ENCODE results near the gene EGFR.
A peak's percentile ranks its signal among the peaks of the same experiment; 100 is the strongest.

EGFR gene

GRCh38 chr7:55254596-55255495, 236.0 kb downstream of the EGFR start:
- H3K79me2 ChIP-seq (ENCODE audit: insufficient read depth, low read length): no peaks in the 10 kb centered on the region

GRCh38 chr7:55255496-55256445, 237.0 kb downstream of the EGFR start:
- no peaks in the 10 kb centered on the region for H3K4me1 ChIP-seq (ENCODE audit: insufficient read depth, low read length)
- no peak overlapping the region for H3K4me2 ChIP-seq (ENCODE audit: insufficient read depth, low read length)
- H3K27ac ChIP-seq (ENCODE audit: low read length): no peak overlapping the region
- DNase-seq (peak; percentile 40), ATAC-seq (ENCODE audit: insufficient read depth, low read depth) (peak; percentile 81)
- no peaks in the 10 kb centered on the region for H3K79me2 ChIP-seq (ENCODE audit: insufficient read depth, low read length)
- H4K20me1 ChIP-seq (ENCODE audit: insufficient read depth, low read length): no peaks in the 10 kb centered on the region
- H3K27me3 ChIP-seq (ENCODE audit: insufficient read depth, low read length, poor library complexity): no peaks in the 10 kb centered on the region
- H3K36me3 ChIP-seq (ENCODE audit: insufficient read depth, low read length): no peaks in the 10 kb centered on the region
- H3K9ac ChIP-seq (ENCODE audit: low read depth, low read length): no peak overlapping the region
- no peak overlapping the region for H2AFZ ChIP-seq (ENCODE audit: low read depth, low read length)
- no peak overlapping the region for H3K4me3 ChIP-seq (ENCODE audit: low read depth in 1 of 2, low read length in 2 of 2)
- TF ChIP-seq CTCF (IDR thresholded peaks at IDR 0.05; ENCODE audit: borderline replicate concordance, extremely low read depth, low read length, poor library complexity, severe bottlenecking): peak; percentile 76
- TF ChIP-seq EZH2 (IDR thresholded peaks at IDR 0.05; ENCODE audit: borderline replicate concordance, low read depth, low read length, severe bottlenecking): no peak
- H3K9me3 ChIP-seq (ENCODE audit: insufficient read depth, low read length, severe bottlenecking): no peaks in the 10 kb centered on the region

More at GRCh38 chr7:55254596-55255495, 236.0 kb downstream of the EGFR start:
- H3K4me2 ChIP-seq (ENCODE audit: insufficient read depth, low read length): no peak overlapping the region
- H3K4me1 ChIP-seq (ENCODE audit: insufficient read depth, low read length): no peaks in the 10 kb centered on the region
- no peak overlapping the region for H2AFZ ChIP-seq (ENCODE audit: low read depth, low read length)
- no peak overlapping the region for H3K9ac ChIP-seq (ENCODE audit: low read depth, low read length)
- DNase-seq (no peak), ATAC-seq (ENCODE audit: insufficient read depth, low read depth) (0 out of 3 replicates have a peak, but pooled peaks have one; percentile 24)
- no peaks in the 10 kb centered on the region for H3K36me3 ChIP-seq (ENCODE audit: insufficient read depth, low read length)
- H3K27ac ChIP-seq (ENCODE audit: low read length): no peak overlapping the region
- TF ChIP-seq EZH2 (IDR thresholded peaks at IDR 0.05; ENCODE audit: borderline replicate concordance, low read depth, low read length, severe bottlenecking) (no peak), CTCF (IDR thresholded peaks at IDR 0.05; ENCODE audit: borderline replicate concordance, extremely low read depth, low read length, poor library complexity, severe bottlenecking) (peak; percentile 36)
- no peak overlapping the region for H3K4me3 ChIP-seq (ENCODE audit: low read depth in 1 of 2, low read length in 2 of 2)
- H3K9me3 ChIP-seq (ENCODE audit: insufficient read depth, low read length, severe bottlenecking): no peaks in the 10 kb centered on the region
- H4K20me1 ChIP-seq (ENCODE audit: insufficient read depth, low read length): no peaks in the 10 kb centered on the region
- H3K27me3 ChIP-seq (ENCODE audit: insufficient read depth, low read length, poor library complexity): no peaks in the 10 kb centered on the region

- TF ChIP-seq EZH2 (IDR thresholded peaks at IDR 0.05; ENCODE audit: borderline replicate concordance, low read depth, low read length, severe bottlenecking): no peak
- no peak for TF ChIP-seq CTCF (IDR thresholded peaks at IDR 0.05; ENCODE audit: borderline replicate concordance, extremely low read depth, low read length, poor library complexity, severe bottlenecking)
- DNase-seq (no peak), ATAC-seq (ENCODE audit: insufficient read depth, low read depth) (no peak)
- Histone ChIP-seq H4K20me1 (ENCODE audit: insufficient read depth, low read length) (no peaks in the 10 kb centered on the region), H3K27me3 (ENCODE audit: insufficient read depth, low read length, poor library complexity) (no peaks in the 10 kb centered on the region), H3K4me1 (ENCODE audit: insufficient read depth, low read length) (no peaks in the 10 kb centered on the region), H3K79me2 (ENCODE audit: insufficient read depth, low read length) (no peaks in the 10 kb centered on the region), H2AFZ (ENCODE audit: low read depth, low read length) (no peak overlapping the region), H3K4me2 (ENCODE audit: insufficient read depth, low read length) (no peak overlapping the region), H3K36me3 (ENCODE audit: insufficient read depth, low read length) (no peaks in the 10 kb centered on the region), H3K27ac (ENCODE audit: low read length) (no peak overlapping the region), H3K4me3 (ENCODE audit: low read depth in 1 of 2, low read length in 2 of 2) (no peak overlapping the region), H3K9ac (ENCODE audit: low read depth, low read length) (no peak overlapping the region), H3K9me3 (ENCODE audit: insufficient read depth, low read length, severe bottlenecking) (no peaks in the 10 kb centered on the region)
These were observed 239.8 kb downstream of the EGFR start for GRCh38 chr7:55258631-55259030.
